Brain microvascular endothelial cell (primary cell): ENCODE data around the gene LRRC61.

Experiments
- DNase-seq: peaks from one replicate; pipeline ENCODE4 v3.0.0-alpha.2; 2020
- H3K27ac ChIP-seq: fragments of 250-450 bp; sonication (Bioruptor Pico); 2 replicates; pipeline ENCODE4 v1.5.1; 2020; ENCODE audit warnings: mild to moderate bottlenecking, moderate library complexity
- H3K27me3 ChIP-seq: fragments of 250-450 bp; sonication (Bioruptor Pico); replicated peaks from 2 replicates; pipeline ENCODE4 v1.5.1; 2020; ENCODE audit warnings: mild to moderate bottlenecking
- H3K36me3 ChIP-seq: fragments of 250-450 bp; sonication (Bioruptor Pico); replicated peaks from 2 replicates; pipeline ENCODE4 v1.5.1; 2020; ENCODE audit warnings: mild to moderate bottlenecking
- H3K4me3 ChIP-seq: 2 replicates; pipeline ENCODE4 v1.5.1; 2011; ENCODE audit warnings: low read depth, mild to moderate bottlenecking, control low read depth, low read length, moderate library complexity
- CTCF ChIP-seq: IDR thresholded peaks from 2 replicates; pipeline ENCODE4 v1.5.1; 2011; ENCODE audit warnings: low read depth, mild to moderate bottlenecking, moderate library complexity, low read length, control low read depth, inconsistent platforms; ENCODE audit errors: missing control alignments
- in situ Hi-C: cut with HindIII; loops from 2 replicates; pipeline ENCODE4 v1.10.0; 2017; ENCODE audit warnings: low sequenced_read_pairs, low pct_ligation_motif_present

Gene LRRC61

GRCh38 chr7:150341263-150342120 lies 18.3 kb downstream of the LRRC61 start, which contains the start of gene RARRES2:
Gene RARRES2 (minus strand): TSS chr7:150341629. CDS start chr7:150340609, 1,020 bp downstream.
- no peak for TF ChIP-seq CTCF
- DNase-seq, result no peak
- Histone ChIP-seq H3K36me3 (no peaks in the 10 kb centered on the region), H3K4me3 (no peak within 1 kb of the TSS), H3K27me3 (peaks cover 36% of the 10 kb centered on the region), H3K27ac (no peak within 1 kb of the TSS)
- in situ Hi-C loops, result no loop called here

GRCh38 chr7:150342121-150342408 lies 18.9 kb downstream of the LRRC61 start:
- in situ Hi-C loops, result no loop called here
- Histone ChIP-seq H3K36me3 (no peaks in the 10 kb centered on the region), H3K27ac (no peak overlapping the region), H3K4me3 (no peak overlapping the region), H3K27me3 (peaks cover 36% of the 10 kb centered on the region)
- DNase-seq, result no peak
- no peak for TF ChIP-seq CTCF

- H3K27me3 ChIP-seq, result peaks cover 36% of the 10 kb centered on the region
- H3K27ac ChIP-seq, result no peak overlapping the region
- H3K36me3 ChIP-seq, result no peaks in the 10 kb centered on the region
- in situ Hi-C loops, result no loop called here
- no peak for DNase-seq
- TF ChIP-seq CTCF, result no peak
- no peak overlapping the region for H3K4me3 ChIP-seq
These were observed 20.1 kb downstream of the LRRC61 start for GRCh38 chr7:150343225-150343624.

GRCh38 chr7:150344299-150344698 lies 21.1 kb downstream of the LRRC61 start:
- in situ Hi-C loops, result no loop called here
- Histone ChIP-seq H3K4me3 (no peak overlapping the region), H3K27ac (no peak overlapping the region), H3K27me3 (peaks cover 33% of the 10 kb centered on the region), H3K36me3 (no peaks in the 10 kb centered on the region)
- no peak for DNase-seq
- TF ChIP-seq CTCF, result no peak

GRCh38 chr7:150345012-150345411 lies 21.9 kb downstream of the LRRC61 start:
- in situ Hi-C loops, result no loop called here
- no peak for DNase-seq
- no peak for TF ChIP-seq CTCF

GRCh38 chr7:150346922-150347321 lies 23.8 kb downstream of the LRRC61 start:
- Histone ChIP-seq H3K27me3 (peaks cover 11% of the 10 kb centered on the region), H3K36me3 (no peaks in the 10 kb centered on the region), H3K4me3 (no peak overlapping the region), H3K27ac (no peak overlapping the region)
- no peak for DNase-seq
- TF ChIP-seq CTCF, result no peak
- in situ Hi-C loops, result no loop called here

More at GRCh38 chr7:150345012-150345411, 21.9 kb downstream of the LRRC61 start:
- H3K4me3 ChIP-seq, result no peak overlapping the region
- H3K27me3 ChIP-seq, result peaks cover 27% of the 10 kb centered on the region
- H3K36me3 ChIP-seq, result no peaks in the 10 kb centered on the region
- H3K27ac ChIP-seq, result no peak overlapping the region
